Activated CD4-positive, alpha-beta T cell treated with anti-CD3 and anti-CD28 coated beads, Interleukin-10, Interleukin-2, amounts not matched to agents 100 ng/mL and 50 ng/mL, durations not matched to agents 16 hours and 8 hours (primary cell): ENCODE results near the gene KATNBL1.

Experiments
- DNase-seq: peaks from one replicate; pipeline ENCODE4 v3.0.0-alpha.2; 2020

KATNBL1 gene

DNA sequence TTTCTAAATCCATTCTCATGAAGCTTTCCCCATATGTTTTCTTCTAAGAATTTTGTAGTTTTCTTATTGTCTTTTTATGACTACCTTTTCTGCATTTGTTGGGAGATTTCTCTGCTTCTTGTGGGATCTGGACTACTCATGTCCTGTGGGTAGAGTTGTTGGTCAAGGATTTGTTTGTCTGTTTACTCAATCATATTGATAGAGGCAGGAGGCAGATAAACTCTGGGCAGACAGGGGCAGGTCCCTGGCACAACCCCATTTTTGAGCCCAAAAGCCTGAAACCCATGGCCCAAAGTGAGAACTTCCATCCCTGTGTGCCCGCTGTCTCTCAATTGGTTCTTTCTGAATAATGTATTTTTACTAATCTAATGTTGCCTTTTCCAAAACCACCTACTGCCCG lies 95.7 kb downstream of the KATNBL1 start:
- no peak for DNase-seq

DNA sequence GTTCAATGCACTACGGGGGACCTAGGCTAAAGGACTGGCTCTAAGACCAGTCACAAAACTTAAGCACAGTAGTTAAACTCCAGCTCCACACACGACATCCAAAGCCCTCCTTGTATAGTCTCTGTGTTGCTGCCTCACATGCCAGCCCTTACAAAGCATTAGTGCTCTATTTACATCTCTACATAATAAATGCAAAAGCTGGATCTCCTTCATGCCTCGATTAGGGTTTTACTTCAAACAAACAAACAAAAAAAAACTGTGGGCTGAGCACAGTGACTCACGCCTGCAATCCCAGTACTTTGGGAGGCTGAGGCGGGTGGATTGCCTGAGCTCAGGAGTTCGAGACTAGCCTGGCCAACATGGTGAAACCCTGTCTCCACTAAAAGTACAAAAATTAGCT lies 98.4 kb downstream of the KATNBL1 start:
- DNase-seq = no peak

DNA sequence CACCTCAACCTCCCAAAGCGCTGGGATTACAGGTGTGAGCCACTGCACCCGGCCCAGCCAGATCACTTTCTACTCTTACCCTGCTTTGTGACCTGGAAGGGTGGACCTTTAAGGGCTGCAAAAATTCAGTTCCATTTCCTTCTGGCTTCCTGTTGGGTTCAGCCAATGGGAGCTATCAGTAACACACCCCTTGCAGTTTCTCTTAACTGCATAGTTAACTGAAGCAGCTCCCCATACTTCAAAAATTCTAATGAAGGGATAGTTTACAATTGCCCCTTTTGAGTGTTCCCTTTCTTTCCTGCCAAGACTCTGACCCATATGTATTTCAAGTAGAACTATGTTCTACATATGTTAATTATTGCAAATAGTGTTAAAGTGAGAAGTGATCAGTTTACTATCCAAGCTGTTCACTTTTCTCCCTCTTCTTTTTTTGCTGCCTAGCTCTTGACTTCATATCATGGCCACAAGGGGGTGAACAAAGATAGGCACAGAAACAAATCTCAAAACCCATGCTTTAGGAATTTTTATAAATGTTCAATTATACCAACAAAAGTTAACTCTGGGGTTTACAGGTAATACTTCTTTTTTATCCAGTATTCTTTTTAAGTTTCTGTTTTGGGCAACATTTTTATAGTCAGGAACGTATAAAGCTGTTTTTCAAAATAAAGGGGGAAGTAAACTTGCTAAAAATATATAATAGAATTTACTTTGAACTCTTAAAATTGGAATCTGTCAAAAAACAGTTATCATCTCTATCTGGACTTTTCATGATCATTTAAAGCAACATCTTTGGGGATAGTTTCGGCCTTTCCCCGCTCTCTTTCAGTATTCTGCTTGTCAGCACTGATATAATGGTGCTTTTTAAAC lies 99.9 kb downstream of the KATNBL1 start:
- DNase-seq = peak; percentile 39

DNA sequence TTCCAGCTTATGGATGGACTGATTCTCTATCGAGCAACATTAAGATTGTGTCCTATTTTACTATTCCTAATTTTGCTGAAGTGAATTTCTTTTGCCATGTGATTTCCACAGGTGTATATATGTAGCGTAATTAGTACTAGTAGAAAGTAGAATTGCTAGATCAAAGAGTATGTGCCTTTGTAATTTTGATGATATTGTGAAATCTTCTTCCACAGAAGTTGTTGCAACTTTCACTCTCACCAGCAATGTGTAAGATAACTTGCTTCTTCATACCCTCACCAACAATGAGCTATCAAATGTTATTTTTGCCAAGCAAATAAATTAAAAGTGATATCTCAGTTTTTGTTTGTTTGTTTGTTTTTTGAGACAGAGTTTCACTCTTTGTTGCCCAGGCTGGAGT lies 102.6 kb downstream of the KATNBL1 start:
- DNase-seq = no peak

DNA sequence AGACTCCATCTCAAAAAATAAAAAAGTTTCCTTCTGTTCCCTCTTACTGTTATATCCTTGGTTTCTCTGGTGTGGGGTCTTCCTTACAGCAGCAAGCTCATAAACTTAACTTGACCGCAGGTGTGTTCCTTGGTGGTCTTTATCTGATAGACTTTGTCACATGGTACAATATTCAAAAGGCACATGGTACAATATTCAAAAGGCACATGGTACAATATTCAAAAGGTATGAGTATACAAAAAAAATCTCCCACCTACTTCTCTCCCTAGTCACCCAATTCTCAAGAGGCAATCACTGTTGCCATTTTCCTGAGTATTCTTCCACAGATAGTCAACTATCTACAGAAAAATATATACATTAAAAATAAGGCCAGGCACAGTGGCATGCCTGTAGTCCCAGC lies 103.5 kb downstream of the KATNBL1 start:
- DNase-seq = no peak

DNA sequence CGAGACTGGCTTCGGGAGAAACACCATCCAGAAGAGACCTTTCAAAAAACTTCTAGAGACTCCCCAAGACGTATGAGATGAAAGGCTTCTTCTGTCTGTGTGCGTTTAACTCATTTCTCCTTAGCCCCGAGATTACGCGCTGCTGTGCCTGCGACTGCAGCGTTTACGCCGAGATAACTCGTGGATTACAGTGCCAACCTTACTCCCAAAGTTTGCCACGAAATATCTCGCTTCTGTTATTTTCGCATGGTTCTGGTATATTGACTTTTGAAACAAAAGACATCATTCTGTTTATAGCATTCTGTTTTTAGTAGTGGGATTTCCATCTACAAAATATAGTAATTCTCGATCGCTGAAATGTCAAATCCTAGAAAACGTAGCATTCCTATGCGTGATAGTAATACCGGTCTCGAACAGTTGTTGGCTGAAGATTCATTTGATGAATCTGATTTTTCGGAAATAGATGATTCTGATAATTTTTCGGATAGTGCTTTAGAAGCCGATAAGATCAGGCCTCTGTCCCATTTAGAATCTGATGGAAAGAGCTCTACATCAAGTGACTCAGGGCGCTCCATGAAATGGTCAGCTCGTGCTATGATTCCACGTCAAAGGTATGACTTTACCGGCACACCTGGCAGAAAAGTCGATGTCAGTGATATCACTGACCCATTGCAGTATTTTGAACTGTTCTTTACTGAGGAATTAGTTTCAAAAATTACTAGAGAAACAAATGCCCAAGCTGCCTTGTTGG lies 107.5 kb downstream of the KATNBL1 start:
- no peak for DNase-seq

DNA sequence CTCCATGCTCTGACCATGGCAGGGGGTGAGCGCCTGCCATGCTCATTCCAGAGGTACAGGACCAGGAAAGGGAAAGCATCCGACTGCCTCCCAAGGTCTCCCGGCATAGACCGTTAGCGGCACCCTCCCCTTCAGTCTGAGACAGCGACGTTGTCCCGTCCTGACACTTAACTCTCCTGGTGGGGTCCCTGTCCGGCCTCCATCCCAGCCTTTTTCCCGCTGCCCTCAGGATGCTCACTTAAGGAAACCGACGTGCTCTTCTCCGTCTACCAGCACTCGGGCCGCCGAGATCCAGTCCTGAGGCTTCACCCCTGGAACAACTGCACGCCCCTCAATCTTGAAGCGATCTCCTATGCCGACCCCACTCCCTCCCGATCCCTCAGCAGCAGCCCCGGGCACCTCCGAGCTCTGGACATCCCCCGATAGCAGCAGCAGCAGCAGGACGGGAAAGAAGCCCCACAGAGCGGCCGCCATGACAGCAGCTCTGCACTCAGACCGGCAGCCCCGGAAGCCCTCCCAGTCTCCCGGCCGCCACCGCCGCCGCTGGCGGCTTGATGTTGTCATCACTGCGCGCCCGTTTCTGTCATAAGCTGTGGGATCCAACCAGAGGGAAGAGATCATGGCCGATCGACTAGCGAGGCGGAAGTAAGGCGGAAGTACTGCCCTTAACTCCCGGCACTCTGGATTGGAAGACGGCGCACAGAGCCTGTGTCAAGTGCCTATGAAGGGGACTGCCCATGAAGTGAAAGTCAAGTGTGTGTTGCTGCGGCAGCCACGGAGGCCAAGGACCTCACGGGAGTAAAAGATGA lies 108.3 kb downstream of the KATNBL1 start, which contains the start of the genes EMC7 and PGBD4:
Gene EMC7, minus strand, starts transcription at position 497 of the 809 bp plus-strand sequence. Its CDS starts 23 bp downstream, at position 474.
Gene PGBD4, plus strand, starts transcription at position 718 of the 809 bp plus-strand sequence. CDS start 449 bp downstream, outside the sequence.
- DNase-seq = peak; percentile 99

DNA sequence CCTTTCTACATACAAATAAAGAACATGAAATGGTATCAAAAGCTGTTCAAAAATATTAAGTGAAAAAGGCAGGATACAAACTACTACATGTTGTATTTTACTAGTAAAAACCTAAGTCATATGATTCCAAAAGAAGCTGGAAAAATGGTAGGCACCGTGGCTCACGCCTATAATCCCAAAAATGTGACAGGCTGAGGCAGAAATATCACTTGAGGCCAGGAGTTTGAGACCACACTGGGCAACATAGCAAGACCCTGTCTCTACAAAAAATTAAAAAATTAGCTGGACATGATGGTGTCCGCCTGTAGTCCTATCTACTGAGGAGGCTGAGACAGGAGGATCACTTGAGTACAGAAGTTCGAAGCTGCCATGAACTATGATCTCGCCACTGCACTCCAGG lies 110.0 kb downstream of the KATNBL1 start:
- no peak for DNase-seq
